Measurements from ENCODE around the gene WASF2. TPM values are rescaled to one million over a fixed set of nuclear protein-coding genes. Genes with fewer than 3 reads are reported as not detected.
"Not testable (repeated sequence)": the region's sequence is repeated elsewhere in the genome, so short reads cannot be mapped to it uniquely, and the experiment has no call there.

WASF2 gene
- total and polyA plus RNA-seq, 12 donors, result 17.4 to 159 (median 60.9) TPM

- Histone ChIP-seq H3K4me3 (peak overlapping the region in 1 of 4 donors; percentile 14), H3K27me3 (no peaks in the 10 kb centered on the region), H3K9me3 (replicated peaks in 1 of 3) (no peaks in the 10 kb centered on the region), H3K27ac (peak overlapping the region; percentile 84 to 94 (median 89)), H3K4me1 (replicated peaks in 1 of 2) (peaks cover 23% of the 10 kb centered on the region in 2 donors), H3K36me3 (replicated peaks in 1 of 2) (no peaks in the 10 kb centered on the region)
- no peak for TF ChIP-seq CTCF (IDR thresholded peaks at IDR 0.05)
- TF ChIP-seq POLR2A (IDR thresholded peaks at IDR 0.05), result peak in 1 of 2 donors; percentile 38
- peak in 1 of 7 donors; percentile 94 for DNase-seq
- intact Hi-C loops (cut with DNase I), result no loop called here
- 18 to 22% (median 20%) methylated on average over 11 to 12 of the region's 12 CpGs for WGBS, 4 donors
Measured at GRCh38 chr1:27503844-27504587, 14.0 kb upstream of the WASF2 start.

GRCh38 chr1:27503033-27503432, 13.1 kb upstream of the WASF2 start:
- Histone ChIP-seq H3K36me3 (replicated peaks in 1 of 2) (no peaks in the 10 kb centered on the region), H3K27me3 (no peaks in the 10 kb centered on the region), H3K4me1 (replicated peaks in 1 of 2) (peaks cover 23% of the 10 kb centered on the region in 2 donors), H3K9me3 (replicated peaks in 1 of 3) (no peaks in the 10 kb centered on the region), H3K27ac (peak overlapping the region in 4 of 5 donors; percentile 84 to 94 (median 92)), H3K4me3 (no peak overlapping the region)
- WGBS, 4 donors, result 93 to 100% (median 96%) methylated on average over 2 of the region's 2 CpGs
- TF ChIP-seq CTCF (IDR thresholded peaks at IDR 0.05), result no peak
- no peak for TF ChIP-seq POLR2A (IDR thresholded peaks at IDR 0.05)
- DNase-seq, result peak in 1 of 7 donors; percentile 11
- intact Hi-C loops (cut with DNase I), result no loop called here

DNA sequence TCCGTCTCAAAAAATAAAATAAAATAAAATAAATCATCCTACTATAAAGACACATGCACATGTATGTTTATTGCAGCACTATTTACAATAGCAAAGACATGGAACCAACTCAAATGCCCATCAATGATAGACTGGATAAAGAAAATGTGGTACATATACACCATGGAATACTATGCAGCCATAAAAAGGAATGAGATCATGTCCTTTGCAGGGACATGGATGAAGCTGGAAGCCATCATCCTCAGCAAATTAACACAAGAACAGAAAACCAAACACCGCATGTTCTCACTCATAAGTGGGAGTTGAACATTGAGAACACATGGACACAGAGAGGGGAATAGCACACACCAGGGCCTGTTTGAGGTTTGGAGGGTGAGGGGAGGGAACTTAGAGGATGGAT, 11.2 kb upstream of the WASF2 start:
- H3K27ac ChIP-seq; H3K27me3 ChIP-seq; intact Hi-C loops (cut with DNase I); H3K4me3 ChIP-seq; H3K36me3 ChIP-seq (replicated peaks in 1 of 2); H3K9me3 ChIP-seq (replicated peaks in 1 of 3); DNase-seq: not testable (repeated sequence)
- 86 to 100% (median 95%) methylated on average over 2 of the region's 2 CpGs for WGBS, 4 donors
- H3K4me1 ChIP-seq (replicated peaks in 1 of 2), result peaks cover 23% of the 10 kb centered on the region in 2 donors

DNA sequence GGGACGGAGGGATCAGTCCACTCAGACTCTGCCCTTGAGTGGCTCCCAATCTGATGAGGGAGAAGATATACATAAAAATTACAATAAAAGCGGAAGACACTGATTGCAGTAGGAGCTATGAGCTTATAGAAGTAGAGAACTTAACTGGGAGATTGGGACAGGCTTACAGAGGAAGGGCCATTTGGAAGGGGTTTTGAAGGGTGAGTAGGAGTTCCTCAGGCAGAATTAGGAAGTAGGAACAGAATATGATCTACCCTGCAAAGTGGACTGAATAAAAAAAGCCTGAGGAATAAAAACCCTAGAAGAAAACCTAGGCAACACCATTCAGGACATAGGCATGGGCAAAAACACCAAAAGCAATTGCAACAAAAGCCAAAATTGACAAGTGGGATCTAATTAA, 9.2 kb upstream of the WASF2 start:
- no peak for DNase-seq
- H3K4me3 ChIP-seq, result no peak overlapping the region
- no peaks in the 10 kb centered on the region for H3K36me3 ChIP-seq (replicated peaks in 1 of 2)
- H3K4me1 ChIP-seq (replicated peaks in 1 of 2), result peaks cover 9 to 12% of the 10 kb centered on the region in 2 donors
- 90 to 94% (median 91%) methylated on average over 2 of the region's 2 CpGs for WGBS, 4 donors
- H3K27ac ChIP-seq, result no peak overlapping the region
- TF ChIP-seq CTCF (IDR thresholded peaks at IDR 0.05) (no peak), POLR2A (IDR thresholded peaks at IDR 0.05) (no peak)
- H3K27me3 ChIP-seq, result no peaks in the 10 kb centered on the region
- intact Hi-C loops (cut with DNase I), result no loop called here
- no peaks in the 10 kb centered on the region for H3K9me3 ChIP-seq (replicated peaks in 1 of 3)
